LNCaP clone FGC (cell line): ENCODE measurements around the gene ZYG11B.
"Not testable (repeated sequence)": the region's sequence is repeated elsewhere in the genome, so short reads cannot be mapped to it uniquely, and the experiment has no call there.

Experiments used
- DNase-seq: peaks from one replicate; pipeline ENCODE4 v3.0.0-alpha.2; 2011; ENCODE audit warnings: low read depth
- H3K4me3 ChIP-seq: 2 replicates; pipeline ENCODE4 v1.5.1; 2011; ENCODE audit warnings: mild to moderate bottlenecking, low read depth, low read length, control low read depth
- TF ChIP-seq, protein P1 (sequence below): IDR thresholded peaks from 2 replicates; pipeline ENCODE4 v1.5.1; 2012; ENCODE audit warnings: mild to moderate bottlenecking; ENCODE audit not compliant: control insufficient read depth, insufficient read depth; ENCODE audit errors: extremely low read depth

ZYG11B gene

DNA sequence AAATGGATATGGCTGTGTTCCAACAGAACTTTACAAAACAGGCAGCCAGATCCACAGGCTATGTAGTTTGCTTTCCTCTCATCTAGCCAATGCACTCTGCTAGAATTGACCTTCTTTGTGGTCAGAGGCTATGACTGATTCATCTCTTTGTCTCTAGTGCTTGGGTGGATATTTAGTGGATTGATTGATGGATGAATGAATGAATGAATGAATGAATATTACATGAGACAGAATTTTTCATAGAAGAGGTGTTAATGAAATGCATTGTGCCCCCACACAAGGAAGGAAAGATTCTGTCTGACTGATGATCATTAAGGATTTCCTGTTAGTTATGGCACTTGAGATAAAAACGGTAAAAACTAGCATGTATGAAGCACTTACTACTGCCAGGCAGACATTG is 65.8 kb downstream of the ZYG11B start:
- H3K4me3 ChIP-seq = no peak overlapping the region
- no peak for DNase-seq
- TF ChIP-seq, protein P1, sequence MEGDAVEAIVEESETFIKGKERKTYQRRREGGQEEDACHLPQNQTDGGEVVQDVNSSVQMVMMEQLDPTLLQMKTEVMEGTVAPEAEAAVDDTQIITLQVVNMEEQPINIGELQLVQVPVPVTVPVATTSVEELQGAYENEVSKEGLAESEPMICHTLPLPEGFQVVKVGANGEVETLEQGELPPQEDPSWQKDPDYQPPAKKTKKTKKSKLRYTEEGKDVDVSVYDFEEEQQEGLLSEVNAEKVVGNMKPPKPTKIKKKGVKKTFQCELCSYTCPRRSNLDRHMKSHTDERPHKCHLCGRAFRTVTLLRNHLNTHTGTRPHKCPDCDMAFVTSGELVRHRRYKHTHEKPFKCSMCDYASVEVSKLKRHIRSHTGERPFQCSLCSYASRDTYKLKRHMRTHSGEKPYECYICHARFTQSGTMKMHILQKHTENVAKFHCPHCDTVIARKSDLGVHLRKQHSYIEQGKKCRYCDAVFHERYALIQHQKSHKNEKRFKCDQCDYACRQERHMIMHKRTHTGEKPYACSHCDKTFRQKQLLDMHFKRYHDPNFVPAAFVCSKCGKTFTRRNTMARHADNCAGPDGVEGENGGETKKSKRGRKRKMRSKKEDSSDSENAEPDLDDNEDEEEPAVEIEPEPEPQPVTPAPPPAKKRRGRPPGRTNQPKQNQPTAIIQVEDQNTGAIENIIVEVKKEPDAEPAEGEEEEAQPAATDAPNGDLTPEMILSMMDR = no peak

DNA sequence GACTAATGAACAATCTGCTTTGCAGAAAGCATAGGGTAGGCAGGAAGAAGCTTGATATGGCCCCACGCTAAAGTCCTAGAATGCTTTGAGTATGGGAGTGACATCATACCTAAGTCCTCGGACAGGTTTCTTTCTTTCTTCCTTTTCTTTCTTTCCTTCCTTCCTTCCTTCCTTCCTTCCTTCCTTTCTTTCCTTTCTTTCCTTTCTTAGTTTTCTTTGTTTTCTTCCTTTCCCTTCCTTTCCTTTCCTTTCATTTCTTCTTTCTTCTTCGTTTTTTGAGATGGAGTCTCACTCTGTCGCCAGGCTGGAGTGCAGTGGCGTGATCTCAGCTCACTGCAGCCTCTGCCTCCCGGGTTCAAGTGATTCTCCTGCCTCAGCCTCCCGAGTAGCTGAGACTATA is 67.5 kb downstream of the ZYG11B start:
- DNase-seq, H3K4me3 ChIP-seq: not testable (repeated sequence)

DNA sequence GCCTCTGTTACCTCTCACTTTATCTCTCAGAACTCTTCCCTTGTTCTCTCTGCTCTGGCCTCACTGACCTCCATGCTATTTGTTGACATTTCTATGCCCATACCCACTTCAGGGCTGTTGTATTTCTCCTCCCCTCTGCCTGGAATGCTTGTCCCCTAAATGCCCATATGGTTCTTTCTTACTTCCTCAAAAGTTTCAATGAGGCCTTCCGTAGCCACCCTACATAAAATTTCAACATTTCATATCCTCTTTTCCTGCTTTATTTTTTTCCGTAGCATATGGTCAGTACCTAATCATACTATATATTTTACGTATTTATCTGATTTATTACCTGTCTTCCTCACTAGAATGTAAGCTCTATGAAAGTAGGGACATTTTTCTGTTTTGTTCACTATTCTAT is 69.2 kb downstream of the ZYG11B start:
- no peak overlapping the region for H3K4me3 ChIP-seq
- DNase-seq = no peak
- TF ChIP-seq, protein P1 = no peak

DNA sequence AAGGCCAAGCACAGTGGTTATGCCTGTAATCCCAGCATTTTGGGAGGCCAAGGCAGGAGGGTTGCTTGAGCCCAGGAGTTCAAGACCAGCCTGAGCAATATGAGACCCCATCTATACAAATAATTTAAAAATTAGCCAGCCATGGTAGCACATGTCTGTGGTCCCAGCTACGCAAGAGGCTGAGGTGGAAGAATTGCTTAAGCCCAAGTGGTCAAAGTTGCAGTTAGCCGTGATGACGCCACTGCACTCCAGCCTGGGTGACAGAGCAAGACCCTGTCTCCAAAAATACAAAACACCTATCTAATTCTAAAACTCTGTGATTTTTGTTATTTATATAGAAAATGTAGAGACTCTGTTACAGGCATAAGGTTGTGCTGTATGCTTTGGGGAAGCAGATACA is 72.1 kb downstream of the ZYG11B start:
- H3K4me3 ChIP-seq = no peak overlapping the region
- TF ChIP-seq, protein P1 = no peak
- no peak for DNase-seq

DNA sequence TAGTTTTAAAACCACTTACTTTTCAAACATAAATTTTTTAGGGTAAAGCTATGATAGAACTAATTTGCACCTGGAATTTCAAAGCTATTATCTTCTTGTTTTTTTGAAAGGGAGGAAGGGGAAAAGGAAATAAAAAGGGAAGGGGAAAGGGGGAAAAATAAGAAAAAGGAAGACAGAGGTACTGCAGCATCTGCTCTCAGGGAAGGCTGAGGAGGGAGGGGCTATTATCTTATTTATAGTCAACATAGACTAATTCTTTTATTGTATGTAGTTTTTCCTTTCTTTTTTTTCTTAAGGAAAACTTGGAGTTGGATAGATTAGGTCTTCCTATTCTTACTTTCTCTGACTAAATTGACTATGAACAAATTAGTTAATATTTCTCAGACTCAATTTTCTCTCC is 74.8 kb downstream of the ZYG11B start:
- TF ChIP-seq, protein P1 = no peak
- H3K4me3 ChIP-seq = no peak overlapping the region
- no peak for DNase-seq

DNA sequence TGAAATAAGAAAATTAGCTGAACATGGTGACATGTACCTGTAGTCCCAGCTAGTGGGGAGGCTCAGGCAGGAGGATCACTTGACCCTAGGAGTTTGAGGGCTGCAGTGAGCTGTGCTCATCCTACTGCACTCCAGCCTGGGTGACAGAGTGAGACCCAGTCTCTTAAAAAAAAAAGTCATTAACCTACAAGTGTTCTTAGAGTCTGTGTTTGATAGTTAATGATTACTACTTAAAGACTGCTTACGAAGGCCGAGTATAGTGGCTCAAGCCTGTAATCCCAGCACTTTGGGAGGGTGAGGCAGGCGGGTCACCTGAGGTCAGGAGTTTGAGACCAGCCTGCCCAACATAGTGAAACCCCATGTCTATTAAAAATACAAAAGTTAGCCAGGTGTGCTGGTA is 77.8 kb downstream of the ZYG11B start:
- H3K4me3 ChIP-seq, DNase-seq: not testable (repeated sequence)

DNA sequence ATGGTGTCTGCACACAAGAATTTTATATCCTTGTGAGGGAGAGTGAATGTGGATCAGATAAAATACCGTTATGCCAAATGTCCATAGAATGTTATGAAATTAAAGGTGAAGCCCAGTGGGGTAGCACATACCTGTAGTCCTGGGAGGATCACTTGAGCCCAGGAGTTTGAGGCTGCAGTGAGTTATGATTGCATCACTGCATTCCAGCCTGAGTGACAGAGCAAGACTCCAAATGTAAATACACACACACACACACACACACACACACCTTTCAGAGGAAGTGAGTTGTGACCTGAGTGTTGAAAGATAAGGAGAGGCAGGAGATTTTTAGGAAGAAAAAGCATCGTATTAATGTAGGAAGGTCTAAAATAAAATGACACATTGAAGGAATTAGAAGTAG is 88.2 kb downstream of the ZYG11B start:
- TF ChIP-seq, protein P1 = no peak
- DNase-seq = no peak
- H3K4me3 ChIP-seq = no peak overlapping the region

DNA sequence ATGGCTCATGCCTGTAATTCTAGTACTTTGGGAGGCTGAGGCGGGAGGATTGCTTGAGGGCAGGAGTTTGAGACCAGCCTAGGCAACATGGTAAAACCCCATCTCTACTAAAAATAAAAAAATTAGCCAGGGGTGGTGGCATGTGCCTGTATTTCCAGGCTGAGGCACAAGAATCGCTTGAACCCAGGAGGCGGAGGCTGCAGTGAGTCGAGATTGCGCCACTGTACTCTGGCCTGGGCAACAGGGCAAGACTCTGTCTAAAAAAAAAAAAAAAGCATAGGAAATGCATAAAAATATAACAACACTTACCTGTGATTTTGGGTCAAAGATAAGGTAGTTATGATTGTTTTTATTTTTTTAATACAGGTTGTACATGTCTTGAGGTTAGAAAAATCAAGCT is 94.6 kb downstream of the ZYG11B start:
- not testable (repeated sequence) for DNase-seq, H3K4me3 ChIP-seq

DNA sequence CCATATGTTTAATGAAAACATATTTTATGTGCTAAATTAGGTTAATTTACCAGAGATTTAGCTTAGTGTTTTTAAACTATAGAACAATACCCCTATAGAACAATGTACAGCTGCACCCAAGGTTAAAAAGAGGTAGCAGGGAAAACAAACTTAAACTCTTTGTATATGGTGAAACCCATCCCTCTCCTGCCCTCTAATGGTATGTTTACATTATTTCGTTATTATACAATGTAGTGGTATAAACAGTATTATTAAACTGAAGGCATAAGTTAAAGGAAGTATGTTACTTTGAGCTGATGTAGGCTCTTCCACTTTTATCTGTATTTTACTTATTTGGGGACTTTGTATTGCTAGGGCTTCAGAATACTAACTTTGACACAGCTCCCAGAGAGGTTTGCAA is 99.6 kb downstream of the ZYG11B start:
- no peak overlapping the region for H3K4me3 ChIP-seq
- no peak for DNase-seq
- TF ChIP-seq, protein P1 = peak; percentile 47
